GM19372 (cell line): ENCODE measurements around the gene FRY.

ENCODE experiments used
- ATAC-seq: cut with Tn5 transposase; IDR thresholded peaks from one replicate; pipeline ENCODE4 v1.9.1; 2021; ENCODE audit warnings: mild to moderate bottlenecking, low read depth, moderate library complexity; ENCODE audit not compliant: unreplicated experiment

Gene FRY

DNA sequence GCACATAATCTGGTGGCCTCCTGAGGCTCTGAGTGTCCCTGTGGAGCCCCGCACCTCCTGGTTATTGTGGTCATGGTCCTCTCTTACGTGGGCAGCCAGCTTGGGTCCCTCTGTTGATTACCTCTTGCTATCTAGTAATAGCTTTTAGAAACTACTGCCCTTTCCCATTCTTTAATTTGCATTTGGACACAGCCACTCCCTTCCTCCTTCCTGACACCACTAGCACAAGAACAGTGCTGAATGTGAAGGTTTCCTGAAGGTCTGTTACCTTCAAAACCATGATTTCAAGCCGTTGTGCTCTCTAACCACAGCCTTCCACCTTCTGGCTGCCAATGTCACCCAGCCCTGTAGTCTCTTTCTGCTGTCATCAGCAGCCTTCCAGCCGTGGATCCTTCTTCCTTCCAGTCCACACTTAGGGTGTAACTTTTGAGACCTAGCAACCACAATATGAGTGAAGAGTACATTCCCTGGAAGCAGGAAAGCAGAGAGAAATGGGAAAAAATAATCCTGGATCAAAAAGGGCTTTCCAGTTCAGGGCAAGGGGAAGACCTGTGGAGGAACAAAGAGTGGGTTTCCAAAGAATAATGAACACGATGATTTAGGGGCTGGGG, 130.9 kb downstream of the FRY start:
- ATAC-seq = no peak

DNA sequence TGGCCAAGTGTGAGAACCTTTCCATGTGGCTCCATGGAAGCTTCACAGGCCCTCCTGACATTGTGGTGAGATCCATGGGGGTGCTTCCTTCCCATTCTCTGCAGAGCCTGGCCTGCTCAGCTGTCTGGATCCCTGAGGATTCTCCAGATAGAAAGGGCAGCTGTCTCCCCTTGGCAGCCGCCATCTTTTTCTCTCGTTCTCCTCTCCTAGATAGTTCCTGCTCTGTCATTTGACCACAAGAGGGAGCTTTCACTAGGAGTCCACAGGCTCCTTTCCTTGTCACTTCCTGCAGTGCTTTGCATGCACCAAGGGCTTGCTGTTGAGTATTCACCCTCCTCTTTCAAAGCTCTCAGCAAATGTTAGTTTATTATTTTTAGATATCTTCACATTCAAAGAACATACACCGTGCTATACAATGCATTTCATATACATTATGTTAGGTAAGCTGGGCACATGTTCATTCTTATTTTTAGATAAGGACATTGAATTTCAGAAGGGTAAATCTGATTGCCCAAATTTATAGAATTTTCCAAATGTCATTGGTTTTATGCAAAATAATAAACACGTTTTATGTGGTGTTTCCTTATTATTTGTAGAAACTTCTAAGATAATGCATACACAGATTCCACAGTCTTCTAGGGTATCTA, 133.2 kb downstream of the FRY start:
- no peak for ATAC-seq

- ATAC-seq = no peak
These were observed 134.2 kb downstream of the FRY start for GRCh38 chr13:32165796-32166195.

DNA sequence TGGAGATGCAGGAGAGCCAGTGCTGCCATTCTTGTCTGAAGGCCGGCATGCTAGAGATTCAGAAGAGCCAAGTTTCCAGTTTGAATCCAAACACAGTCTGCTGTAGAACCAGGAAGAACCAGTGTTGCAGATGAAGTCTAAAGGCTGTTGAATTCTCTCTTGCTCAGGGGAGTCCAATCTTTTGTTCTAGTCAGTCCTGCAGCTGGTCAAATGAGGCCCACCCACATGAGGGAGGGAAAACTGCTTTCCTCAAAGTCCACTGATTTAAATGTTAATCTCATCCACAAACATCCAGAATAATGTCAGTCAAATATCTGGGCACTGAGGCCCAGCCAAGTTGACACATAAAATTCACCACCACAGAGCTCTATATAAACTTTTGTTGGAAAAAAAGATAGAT, 136.6 kb downstream of the FRY start:
- no peak for ATAC-seq

DNA sequence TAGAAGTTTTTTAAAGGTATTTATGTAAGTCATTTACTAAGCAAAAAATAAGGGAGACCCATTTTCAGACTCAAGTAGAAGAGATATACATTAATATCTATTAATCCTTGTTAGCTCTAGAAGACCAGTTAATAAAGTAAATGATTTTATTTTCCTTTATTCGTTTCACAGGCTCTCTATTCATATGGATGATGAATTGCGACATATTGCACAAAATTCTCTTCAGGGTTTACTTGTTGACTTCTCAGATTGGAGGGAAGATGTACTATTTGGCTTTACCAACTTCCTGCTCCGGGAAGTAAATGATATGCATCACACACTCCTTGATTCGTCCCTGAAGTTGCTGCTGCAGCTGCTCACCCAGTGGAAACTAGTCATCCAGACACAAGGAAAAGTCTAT, 139.3 kb downstream of the FRY start:
- no peak for ATAC-seq

DNA sequence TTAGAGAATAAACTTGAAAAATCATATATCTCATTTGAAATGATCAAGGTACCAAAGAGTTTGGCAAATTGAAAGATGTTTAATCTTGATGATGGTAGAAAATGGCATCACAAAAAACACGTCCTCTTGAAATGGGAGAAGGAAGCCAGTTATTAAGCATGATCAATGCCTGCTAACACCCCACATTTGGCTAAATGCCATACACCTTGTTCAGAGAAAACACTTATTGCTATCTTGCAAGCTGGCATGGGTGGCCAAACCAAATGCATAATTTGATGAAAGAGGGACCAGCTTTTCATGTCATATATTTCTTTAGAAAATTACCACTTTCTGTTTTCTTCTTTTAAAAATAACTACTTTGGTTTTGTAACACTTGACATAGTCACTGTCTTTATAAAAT, 142.3 kb downstream of the FRY start:
- ATAC-seq = no peak

GRCh38 chr13:32174366-32174765, 142.8 kb downstream of the FRY start:
- ATAC-seq = no peak

DNA sequence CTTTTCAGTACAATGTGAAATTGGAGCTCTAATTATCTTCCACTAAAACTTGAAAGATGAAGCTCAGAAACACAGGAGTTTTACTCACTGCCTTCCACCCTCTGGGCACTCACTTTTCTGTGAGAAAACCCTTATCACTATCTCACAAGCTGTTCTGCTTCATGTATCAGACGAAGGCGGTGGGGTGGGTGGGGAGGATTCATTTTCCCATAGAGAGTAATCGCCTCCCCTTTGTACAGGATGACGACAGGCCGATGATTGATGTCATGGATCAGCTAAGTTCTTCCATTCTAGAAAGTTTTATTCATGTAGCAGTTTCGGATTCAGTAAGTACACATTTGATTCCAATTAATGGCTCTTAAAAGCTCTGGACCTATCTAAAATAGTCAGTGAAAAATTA, 143.7 kb downstream of the FRY start:
- ATAC-seq = no peak

- ATAC-seq = no peak
These were observed 144.4 kb downstream of the FRY start for GRCh38 chr13:32175943-32176342.

- ATAC-seq = no peak
These were observed 145.1 kb downstream of the FRY start for GRCh38 chr13:32176696-32177095.

GRCh38 chr13:32178763-32179162, 147.2 kb downstream of the FRY start:
- no peak for ATAC-seq

GRCh38 chr13:32179708-32180107, 148.1 kb downstream of the FRY start:
- ATAC-seq = no peak

DNA sequence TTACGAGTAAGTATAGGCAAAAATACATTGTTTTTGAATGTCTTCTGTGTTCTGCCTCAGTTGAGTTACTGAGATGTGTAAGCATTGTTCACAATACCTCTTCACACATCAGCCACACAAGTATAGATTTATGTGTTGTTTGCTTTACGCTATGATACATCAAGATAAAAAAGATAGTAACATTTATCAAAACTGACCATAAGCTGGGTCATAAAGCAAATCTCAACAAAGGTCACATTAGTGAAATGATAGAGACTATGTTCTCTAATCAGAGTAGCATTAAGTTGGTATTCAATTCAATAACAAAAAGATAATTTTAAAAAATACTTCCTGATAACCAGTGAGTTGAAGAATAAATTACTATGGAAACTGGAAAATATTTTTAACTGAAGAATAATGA, 156.1 kb downstream of the FRY start:
- ATAC-seq = no peak

DNA sequence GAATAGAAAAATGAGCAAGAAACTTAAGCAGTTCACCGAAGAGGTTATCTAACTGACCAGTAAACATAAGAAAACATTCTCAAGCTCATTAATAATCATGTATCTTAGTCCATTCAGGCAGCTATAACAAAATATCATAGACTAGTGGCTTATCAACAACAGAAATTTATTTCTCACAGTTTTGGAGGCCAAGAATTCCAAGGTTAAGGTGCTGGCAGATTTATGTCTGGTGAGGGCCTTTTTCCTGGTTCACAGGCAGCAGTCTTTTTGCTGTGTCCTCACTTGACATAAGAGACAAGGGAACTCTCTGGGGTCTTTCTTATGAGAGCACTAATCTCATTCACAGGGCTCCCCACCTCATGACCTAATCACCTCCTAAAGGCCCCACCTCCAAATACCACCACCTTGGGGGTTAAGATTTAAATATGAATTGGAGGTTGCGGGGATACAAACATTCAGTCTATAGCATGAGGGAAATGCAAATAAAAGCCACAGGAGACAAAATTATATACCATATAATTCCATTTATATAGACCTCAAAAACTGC, 160.0 kb downstream of the FRY start:
- ATAC-seq = no peak

- no peak for ATAC-seq
These were observed 164.1 kb downstream of the FRY start for GRCh38 chr13:32195713-32196112.

- no peak for ATAC-seq
These were observed 167.6 kb downstream of the FRY start for GRCh38 chr13:32199168-32199567.

DNA sequence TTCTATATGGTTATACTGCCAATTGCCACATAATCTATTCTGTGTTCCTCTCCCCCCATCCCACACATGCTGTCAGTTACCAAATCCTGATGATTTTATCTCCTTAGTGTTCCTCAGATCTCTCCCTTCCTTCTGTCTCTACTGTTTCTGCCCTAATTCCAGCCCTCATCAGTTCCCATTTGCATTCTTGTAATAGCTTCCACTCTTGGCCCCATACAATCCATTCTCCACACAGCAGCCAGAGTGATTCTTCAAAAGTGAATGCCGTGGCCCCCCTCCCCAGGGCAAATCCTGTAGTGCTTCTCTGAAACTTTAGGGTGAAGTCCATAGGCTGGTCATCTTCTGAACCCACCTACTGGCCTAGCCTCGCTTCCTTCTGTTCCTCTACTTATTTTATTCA, 169.2 kb downstream of the FRY start:
- no peak for ATAC-seq

DNA sequence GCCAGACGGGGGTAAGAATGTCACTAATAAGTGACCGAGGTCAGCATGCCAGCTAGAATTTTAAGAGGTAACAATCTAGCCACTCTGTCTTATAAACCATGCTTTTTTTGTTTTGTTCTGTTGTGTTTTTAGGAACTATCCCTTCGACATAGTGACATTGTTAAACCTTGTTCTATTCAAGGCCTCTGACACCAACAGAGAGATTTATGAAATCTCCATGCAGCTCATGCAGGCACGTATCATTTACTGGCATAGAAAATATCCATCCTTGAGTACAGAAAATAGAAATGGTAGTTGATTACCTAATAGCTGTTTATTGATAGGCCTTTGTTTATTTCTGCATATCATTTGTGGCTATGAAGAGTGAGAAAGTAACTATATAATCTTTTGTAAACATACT, 170.2 kb downstream of the FRY start:
- no peak for ATAC-seq

DNA sequence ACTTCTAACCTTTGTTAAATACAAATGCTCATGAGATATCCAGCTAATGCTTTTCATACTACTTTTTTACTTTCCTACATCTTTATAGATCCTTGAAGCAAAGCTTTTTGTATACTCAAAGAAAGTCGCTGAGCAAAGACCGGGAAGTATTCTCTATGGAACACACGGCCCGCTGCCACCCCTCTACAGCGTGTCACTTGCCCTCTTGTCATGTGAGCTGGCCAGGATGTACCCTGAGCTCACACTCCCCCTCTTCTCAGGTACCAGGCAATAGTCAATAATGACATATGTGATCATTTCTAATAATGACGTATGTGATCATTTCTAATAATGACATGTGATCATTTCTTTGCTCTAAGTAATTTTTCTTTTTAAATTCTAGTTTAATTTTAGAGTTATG, 170.7 kb downstream of the FRY start:
- ATAC-seq = no peak

DNA sequence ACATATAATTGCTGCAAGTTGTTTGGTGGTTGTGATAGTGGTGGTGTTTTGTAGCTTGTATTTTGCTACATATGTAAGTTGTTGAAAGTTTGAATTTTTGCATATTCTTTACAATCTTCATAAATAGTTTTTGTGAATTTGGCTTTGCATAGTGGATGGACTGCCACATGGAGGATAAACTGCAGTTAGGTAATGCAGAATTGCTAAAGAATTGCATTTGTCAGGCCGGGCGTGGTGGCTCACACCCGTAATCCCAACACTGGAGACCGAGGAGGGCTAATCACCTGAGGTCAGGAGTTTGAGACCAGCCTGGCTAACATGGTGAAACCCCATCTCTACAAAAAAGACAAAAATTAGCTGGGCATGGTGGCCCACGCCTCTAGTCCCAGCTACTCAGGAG, 171.6 kb downstream of the FRY start:
- no peak for ATAC-seq

DNA sequence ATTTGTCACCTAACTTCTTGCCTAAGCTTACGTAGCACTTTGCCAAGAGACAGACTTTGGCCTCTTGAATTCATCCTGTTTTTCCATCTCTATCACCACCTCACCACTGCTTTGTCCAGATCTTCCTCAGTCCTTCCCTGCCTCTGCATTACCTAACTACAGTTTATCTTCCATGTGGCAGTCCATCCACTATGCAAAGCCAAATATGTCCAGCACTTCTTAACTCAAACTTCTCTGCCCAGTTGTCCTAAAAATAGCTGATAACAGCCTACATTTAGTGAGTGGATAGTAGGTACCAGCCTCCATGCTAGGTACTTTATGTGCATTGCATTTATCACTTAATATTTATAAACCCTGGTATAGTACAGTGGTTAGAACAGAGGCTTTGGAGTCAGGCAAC, 172.2 kb downstream of the FRY start:
- ATAC-seq = no peak

DNA sequence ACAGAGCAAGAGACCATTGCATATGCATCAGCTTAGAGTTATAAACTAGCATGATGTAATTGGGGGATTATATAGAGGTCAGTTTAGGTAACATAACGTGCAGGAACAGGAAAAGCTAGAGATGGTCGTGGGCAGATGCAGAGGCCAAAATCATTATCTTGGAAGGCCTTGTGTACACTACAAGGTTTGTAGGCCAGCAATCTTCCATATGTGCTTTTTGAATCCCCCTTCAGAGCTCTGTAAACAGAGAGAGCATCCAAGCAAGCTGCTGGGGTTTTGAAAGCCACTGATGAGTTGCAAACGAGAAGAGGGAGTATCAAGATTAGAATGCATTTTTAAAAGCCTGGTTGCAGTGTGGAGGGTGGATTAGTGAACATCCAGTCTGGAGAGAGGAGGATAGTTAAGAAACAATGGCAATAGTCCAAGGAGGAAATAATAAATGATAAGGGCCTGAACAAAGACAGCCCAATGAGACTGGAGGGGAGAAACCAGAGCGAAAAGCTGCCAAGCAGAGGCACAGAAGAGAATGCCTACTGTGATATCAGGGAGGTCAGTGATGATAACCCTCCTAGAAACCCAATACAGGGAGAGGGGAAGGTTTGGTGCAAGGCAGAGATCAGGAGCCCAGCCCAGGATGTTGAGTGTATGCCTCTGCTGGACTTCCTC, 174.0 kb downstream of the FRY start:
- no peak for ATAC-seq
